Subcutaneous adipose tissue (tissue), 4 donors: Measurements from ENCODE around the gene NTPCR. TPM values are rescaled to one million over a fixed set of nuclear protein-coding genes. Genes with fewer than 3 reads are reported as not detected.

Source experiments
- total RNA-seq, 4 donors: library from RNA; depleted of rRNA; stranded (reverse); fragments of >200 nt; gene quantifications; one replicate each; pipeline ENCODE4 v1.1.0, GENCODE V29; 2016
- TF ChIP-seq, protein P1 (sequence below): fragments of 450-650 bp; IDR thresholded peaks from one replicate; pipeline ENCODE4 v1.5.1; 2016; ENCODE audit warnings: low read depth, mild to moderate bottlenecking, control low read depth, antibody characterized with exemption, moderate library complexity

NTPCR gene
- total RNA-seq, 4 donors from 2014 or later = 12.4 to 26.0 (median 24.0) TPM

DNA sequence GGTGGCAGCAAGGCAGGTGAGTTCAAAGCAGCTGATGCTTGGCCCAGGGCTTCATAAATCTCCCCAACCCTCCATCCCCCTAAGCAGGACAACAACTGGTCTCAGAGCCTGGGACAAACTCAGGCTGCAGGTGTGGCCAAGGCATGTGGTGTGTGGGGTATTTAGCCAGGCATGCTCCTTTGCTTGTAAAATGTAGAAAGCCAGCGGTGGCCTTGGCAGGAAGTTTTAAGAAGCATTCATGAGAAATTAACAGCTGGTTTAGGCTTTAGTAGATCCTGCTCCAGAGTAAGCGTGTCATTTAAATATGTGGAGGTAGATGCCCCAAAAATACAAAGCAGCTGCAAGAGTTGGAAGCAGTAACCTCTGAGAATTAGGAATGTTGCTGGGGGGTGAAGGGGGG is 44.8 kb downstream of the NTPCR start:
- TF ChIP-seq, protein P1, sequence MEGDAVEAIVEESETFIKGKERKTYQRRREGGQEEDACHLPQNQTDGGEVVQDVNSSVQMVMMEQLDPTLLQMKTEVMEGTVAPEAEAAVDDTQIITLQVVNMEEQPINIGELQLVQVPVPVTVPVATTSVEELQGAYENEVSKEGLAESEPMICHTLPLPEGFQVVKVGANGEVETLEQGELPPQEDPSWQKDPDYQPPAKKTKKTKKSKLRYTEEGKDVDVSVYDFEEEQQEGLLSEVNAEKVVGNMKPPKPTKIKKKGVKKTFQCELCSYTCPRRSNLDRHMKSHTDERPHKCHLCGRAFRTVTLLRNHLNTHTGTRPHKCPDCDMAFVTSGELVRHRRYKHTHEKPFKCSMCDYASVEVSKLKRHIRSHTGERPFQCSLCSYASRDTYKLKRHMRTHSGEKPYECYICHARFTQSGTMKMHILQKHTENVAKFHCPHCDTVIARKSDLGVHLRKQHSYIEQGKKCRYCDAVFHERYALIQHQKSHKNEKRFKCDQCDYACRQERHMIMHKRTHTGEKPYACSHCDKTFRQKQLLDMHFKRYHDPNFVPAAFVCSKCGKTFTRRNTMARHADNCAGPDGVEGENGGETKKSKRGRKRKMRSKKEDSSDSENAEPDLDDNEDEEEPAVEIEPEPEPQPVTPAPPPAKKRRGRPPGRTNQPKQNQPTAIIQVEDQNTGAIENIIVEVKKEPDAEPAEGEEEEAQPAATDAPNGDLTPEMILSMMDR = no peak

DNA sequence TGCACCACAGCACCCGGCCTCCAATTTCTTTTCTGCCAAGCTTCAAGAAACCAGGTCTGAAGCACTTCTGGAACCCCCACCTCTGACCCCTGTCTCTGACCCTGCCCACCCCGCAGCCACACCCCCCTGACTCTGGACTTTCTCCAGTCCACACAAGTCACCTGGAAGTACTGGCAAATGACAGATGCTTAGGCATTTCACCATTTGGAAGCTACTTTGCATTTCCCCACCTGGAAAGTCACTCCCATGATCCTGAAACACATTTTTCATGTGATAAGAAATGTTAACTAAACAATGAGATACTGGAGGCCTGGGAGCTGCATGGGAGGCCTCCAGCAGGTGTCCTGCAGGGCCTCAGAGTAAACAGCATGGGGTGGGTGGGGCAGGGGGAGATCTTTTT is 45.7 kb downstream of the NTPCR start:
- TF ChIP-seq, protein P1 = no peak

DNA sequence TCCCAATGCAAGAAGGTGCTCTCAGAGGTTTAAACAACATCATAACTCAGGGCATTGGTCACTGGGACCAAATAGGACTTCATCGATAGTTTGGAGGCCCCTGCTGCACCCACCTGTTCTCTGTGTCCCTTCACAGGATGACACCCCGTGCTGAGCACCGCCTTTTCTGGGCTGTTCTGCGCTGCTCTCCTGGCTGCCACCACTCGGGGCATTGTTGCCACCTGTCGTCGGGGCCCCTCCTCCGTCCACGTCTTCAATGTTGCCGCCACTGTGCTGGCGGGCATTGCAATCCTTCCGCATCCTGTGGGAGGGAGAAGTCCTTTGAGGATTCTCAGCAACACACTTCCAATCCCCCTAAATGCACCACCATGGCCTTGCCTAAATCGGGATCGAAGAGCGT is 47.7 kb downstream of the NTPCR start:
- TF ChIP-seq, protein P1 = no peak

DNA sequence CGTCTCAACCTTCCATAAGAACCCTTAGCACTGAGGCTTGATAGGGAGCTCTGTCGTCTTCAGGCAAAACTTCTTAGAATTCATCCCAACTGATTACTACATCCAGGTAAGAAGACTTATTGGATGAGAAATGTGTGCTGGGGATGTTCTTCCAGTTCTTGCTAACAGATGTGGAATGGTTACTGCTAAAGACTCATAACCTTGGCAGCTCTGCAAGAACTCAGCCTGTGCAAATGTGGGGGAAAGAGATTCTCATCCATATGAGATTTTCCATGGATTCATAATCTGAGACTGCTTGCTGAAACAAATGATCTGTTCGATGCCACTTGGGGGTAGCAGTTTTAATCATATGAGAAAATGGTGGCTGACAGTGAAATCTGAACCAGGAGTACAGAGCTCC is 48.2 kb downstream of the NTPCR start:
- TF ChIP-seq, protein P1 = no peak

DNA sequence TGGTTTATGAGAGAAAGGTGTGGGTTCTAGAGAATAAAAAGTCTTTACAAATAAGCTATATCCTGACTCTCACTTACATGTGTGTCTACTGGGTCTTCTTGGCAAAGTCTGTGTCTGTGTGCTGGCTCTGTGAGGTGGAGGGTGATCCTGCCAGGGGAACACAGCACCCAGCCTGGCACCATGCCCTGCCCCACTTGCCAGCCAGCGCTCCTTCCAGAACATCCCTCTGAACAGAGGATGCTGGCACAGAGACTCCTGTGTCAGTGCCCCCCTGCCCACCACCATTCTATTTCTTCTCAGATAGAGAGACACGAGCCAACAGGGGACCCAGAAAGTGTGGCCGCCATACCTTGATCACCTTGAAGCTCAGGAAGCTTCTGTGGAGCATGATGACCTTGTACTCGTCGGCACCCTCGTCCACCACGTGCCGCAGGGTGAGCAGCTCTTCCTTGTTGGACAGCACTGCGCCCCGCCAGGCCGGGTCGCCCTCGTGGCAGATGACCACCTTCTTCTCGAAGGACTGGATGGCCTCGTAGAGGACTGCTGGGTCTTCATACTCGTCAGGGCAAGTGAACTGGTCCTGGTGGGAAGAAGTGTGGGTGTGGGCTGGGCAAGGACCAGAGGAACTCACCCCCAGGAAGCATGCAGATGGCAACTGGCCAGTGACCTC is 49.7 kb downstream of the NTPCR start:
- TF ChIP-seq, protein P1 = no peak

DNA sequence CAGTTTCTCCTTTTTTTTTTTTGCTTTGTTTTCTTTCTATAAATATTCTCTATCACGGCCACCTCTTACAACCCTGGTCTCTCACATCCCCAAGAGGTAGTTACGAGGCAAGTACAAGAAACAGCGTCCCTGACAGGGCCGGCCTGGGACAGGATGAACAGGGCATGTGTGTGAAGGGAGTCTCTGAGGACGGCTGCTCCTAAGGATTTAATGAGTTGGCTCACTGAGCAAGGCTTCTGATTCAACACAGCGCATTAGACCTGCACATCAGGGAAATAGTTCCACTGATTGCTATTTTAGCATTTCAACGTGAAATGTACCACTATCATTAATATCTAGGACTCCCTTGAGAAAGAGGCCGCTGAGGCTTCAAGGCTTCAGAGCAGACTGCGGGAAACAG is 54.0 kb downstream of the NTPCR start:
- TF ChIP-seq, protein P1 = no peak

DNA sequence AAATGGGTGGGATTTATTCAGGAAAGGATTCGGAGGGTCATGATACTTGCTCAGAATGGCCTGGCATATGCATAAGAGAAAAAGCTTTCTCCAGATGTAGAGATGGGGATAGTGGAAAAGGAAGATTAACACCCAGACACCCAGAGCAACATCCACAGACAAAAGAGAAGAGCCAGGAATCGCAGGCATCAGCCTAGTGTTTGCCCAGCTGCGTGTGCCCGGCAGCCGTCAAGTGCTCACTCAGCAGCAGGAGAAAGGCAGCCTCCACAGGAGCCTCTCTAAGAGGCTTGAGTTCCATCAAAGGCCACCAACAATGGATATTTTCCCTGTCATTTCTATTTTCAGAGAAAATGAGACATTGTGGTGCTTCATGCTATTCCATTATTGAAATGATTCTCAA is 54.7 kb downstream of the NTPCR start:
- TF ChIP-seq, protein P1 = no peak
